COR-L47 (cell line): ENCODE measurements around the gene ZNF417.
A peak's percentile ranks its signal among the peaks of the same experiment; 100 is the strongest.
"Not testable (repeated sequence)": the region's sequence is repeated elsewhere in the genome, so short reads cannot be mapped to it uniquely, and the experiment has no call there.

Experiments used
- DNase-seq: peaks from one replicate; lab custom pipeline; 2025; lab: John Stamatoyannopoulos, UW

The ZNF417 gene

GRCh38 chr19:57916168-57916995 lies at the start of gene ZNF417:
ZNF417 (minus strand) TSS chr19:57916592; CDS start chr19:57916411, 181 bp downstream.
- DNase-seq: peak; percentile 92

- no peak for DNase-seq
Measured at GRCh38 chr19:57964761-57965160, 48.4 kb upstream of the ZNF417 start.

DNA sequence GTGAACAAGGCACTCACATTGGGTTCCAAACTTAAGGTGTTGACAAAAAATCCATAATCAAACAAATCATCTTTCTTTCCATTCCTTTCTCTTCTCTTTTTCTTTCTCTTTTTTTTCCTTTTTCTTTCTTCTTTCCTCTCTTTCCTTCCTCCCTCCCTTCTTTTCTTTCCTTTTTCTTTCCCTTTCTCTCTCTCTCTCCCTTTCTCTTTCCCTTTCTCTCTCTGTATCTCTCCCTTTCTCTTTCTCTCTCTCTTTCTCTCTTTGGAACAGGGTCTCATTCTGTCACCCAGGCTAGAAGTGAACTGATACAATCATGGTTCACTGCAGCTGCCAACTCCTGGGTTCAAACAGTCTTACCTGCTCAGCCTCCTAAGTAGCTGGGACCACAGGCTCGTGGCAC lies 45.4 kb upstream of the ZNF417 start:
- DNase-seq: no peak

DNA sequence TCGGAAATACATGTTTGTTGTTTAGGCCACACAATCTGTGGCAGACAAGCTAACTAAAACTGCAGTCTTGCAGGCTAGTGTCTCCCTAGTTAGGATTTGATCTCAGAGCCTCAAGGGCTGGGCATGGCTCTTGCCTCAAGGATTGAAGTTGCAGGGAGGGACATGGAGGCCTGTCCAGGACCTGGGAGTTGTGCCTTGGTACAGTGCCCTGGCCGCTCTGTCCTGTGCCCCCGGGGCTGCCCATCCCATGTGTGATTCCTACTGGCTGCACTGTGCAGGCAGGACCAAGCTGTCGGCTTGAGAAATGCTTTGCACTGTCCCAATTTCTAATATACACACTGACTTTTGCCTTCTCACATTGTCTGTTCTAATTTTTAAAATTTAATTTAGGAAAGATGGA lies 38.6 kb upstream of the ZNF417 start:
- no peak for DNase-seq

- DNase-seq: no peak
Measured at GRCh38 chr19:57949702-57950101, 33.3 kb upstream of the ZNF417 start.

DNA sequence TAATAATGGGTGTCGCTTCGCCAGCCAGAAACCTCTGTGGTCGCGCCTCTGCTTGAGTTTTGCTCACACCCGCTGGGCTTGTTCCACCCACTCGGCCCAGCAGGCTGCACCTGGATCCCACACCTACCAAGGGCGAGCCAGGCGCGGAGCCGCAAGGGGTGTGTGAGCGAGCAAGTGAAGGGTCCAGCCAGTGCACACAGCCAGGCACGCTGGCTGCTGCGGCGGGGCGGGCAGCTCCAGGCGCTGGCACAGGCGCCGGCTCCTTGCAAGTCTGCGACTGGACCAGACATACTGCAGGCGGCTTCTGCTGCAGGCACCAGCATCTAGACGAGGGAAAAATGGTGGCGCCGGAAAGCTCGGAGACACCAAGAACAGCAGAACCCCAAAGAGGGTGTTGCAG lies 32.9 kb upstream of the ZNF417 start:
- DNase-seq: no peak

GRCh38 chr19:57947419-57948134 lies 31.2 kb upstream of the ZNF417 start, which contains the start of gene ZNF256:
ZNF256 (minus strand) TSS chr19:57947706; CDS start chr19:57947474, 232 bp downstream.
- DNase-seq: peak; percentile 95

DNA sequence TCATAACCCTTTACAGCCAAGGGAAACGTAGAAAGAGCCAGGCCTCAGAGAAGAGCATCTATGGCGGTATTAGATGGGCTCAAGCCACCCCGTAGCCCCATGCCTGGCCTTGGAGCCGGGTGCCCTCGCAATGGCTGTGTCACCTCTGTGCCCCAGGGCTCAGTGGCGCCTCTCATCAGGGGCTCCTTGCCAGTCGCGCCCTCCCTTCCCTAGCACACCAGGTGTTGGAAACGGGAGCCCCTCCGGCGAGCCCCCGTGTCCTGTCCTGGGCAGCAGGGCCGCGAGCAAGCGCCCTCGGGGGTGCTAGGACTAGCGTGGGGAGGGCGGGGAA lies 30.7 kb upstream of the ZNF417 start:
- DNase-seq: peak; percentile 4

GRCh38 chr19:57946316-57946715 lies 29.9 kb upstream of the ZNF417 start:
- no peak for DNase-seq

GRCh38 chr19:57941593-57941992 lies 25.2 kb upstream of the ZNF417 start:
- no peak for DNase-seq

DNA sequence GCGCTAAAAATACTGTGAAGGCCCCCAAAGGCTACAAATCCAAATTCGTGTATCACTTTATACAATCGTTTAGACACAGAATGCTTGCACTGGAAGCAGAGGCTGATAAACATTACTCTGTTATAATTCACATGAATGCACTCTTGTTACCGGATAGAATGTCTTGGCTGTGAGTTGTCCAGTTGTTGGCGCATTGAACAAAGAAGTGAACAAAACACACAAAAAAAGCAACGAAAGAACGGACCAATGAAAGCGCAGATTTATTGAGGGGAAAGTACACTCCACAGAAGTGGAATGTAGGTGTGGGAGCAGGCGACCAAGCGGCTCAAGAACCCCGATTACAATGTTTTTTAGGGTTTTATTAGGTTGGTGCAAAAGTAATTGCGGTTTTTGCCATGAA lies 19.3 kb upstream of the ZNF417 start:
- DNase-seq: no peak

DNA sequence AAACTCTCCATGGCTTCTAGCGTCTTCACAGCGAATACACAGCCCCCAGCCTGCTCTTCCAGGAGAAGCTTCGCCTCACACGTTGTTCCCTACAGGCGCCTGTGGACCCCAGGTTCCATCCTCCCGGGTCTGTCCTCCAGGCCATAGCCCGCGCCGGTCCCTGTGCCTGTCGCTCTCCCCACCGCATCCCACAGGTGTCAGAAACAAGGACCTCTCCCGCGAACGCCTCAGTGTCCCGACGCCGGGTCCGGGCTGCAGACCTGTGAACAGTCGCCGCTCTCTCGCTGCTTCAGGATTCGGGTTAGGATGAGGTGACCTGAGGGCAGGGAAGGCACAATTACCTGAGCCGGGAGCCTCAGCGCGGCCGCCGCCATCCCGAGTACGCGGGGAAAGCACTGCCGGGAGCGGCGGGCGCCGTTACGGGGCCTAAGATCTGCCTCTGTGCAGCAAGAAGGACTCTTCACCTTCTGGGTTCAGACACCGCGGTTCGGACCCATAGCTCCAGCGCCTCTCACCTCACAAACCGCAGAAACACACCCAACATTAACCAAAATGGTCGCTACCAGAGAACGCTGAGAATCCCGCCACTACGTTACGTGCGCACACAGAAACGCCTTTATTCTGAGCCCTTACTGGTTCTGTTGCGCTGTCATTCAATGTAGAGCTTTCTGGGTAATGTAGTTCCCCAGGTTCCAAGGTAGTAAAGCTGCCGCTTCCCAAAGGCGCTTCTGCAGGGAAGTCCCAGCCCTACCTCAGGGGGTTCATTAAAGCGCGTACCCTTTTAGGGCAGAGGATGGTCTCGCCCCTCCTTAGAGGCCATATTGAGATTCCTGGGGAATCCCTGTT lies 18.7 kb upstream of the ZNF417 start, which contains the start of gene ZNF418:
ZNF418 (minus strand) TSS at position 583 of the 846 bp plus-strand sequence. CDS start 1,580 bp downstream, outside the sequence.
- no peak for DNase-seq

GRCh38 chr19:57927587-57927986 lies 11.2 kb upstream of the ZNF417 start:
- no peak for DNase-seq

- DNase-seq: no peak
Measured at GRCh38 chr19:57914531-57914930, 1.9 kb downstream of the ZNF417 start.

- DNase-seq: no peak
Measured at GRCh38 chr19:57907394-57907793, 9.0 kb downstream of the ZNF417 start.

DNA sequence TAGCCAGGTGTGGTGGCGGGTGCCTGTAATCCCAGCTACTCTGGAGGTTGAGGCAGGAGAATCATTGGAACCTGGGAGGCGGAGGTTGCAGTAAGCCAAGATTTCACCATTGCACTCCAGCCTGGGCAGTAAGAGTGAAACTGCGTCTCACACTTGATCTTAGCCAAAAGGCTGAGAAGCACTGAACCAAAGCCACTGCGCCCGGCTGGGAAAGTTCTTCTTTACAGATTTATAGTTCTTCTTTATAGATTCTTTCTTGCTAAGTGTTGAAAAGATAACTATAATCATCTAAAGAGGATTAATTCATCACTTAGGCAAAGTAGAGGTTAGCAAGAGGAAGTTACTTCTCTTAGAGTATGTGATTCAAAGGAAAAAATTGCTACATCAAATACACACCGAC lies 11.1 kb downstream of the ZNF417 start:
- DNase-seq: no peak

DNA sequence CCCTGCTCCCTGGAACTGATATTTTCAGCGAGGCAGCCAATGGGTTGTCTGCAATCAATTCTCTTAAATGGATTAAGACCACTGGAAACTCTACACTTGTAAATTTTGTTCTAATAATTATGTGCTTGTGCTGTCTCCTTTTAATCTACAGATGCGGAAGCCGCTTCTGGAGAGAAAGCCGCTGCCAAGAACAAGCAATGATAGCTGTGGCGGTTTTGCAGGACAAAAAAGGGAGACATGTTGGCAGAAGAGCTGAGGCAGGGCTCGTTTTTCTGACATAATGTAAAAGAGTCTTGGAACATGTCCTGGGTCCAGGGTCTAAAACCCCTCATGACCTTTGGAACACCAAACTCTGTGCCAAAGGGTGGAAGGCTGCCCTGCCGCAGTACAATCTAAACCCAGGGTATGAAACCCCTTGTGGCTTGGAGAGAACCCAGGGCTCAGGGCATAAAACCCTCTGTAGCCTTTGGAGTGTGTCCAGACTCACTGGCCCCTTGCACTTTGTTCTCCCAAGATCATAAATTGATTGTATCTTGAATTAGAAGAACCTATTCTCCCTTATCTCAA lies 12.7 kb downstream of the ZNF417 start:
- no peak for DNase-seq

DNA sequence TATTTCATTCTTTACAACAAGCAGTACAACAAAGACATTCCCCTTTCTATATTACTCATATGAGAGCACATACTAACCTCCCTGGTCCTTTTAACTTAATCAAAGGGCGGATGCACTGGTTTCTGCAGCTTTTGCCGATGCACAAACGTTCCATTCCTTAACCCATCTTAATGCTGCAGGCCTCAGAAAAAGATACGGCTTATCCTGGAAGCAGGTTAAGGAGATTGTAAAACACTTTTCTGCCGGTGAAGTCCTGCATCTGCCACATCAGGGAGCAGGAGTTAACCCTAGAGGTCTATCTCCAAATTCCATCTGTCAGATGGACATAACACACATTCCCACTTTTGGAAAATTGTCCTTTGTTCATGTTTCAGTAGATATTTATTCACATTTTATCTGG lies 16.1 kb downstream of the ZNF417 start:
- no peak for DNase-seq

GRCh38 chr19:57890706-57891105 lies 25.7 kb downstream of the ZNF417 start:
- not testable (repeated sequence) for DNase-seq

- DNase-seq: peak; percentile 81
Measured at GRCh38 chr19:57888560-57889231, 27.7 kb downstream of the ZNF417 start, which contains the start of gene ZNF814. ZNF814 (minus strand) TSS chr19:57889037; CDS start chr19:57888802, 235 bp downstream.

DNA sequence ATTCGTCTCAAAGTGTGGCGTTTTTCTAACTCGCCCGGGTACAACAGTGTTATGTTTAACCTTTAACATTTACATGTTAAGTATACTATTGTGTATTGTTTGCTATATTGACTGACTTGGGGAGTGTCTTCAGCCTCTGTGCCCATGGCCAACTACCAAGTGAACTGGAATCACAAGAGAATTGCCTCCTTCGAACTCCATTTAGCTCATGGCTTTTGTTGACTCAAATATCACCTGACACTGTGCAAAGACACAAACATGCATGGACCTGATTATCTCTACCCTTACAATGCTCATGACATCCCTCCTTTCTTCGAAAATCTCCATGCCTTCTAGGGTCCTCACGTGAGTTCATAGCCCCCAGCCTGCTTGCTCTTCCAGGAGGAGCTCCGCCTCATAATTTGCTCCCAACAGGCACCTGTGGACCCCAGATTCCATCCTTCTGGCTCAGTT lies 28.3 kb downstream of the ZNF417 start:
- DNase-seq: no peak
